ENCODE data around the gene OR10G3. TPM values are rescaled to one million over a fixed set of nuclear protein-coding genes. Genes with fewer than 3 reads are reported as not detected.

OR10G3 gene
- total RNA-seq, 2 experiments from 2014 or later: not detected

DNA sequence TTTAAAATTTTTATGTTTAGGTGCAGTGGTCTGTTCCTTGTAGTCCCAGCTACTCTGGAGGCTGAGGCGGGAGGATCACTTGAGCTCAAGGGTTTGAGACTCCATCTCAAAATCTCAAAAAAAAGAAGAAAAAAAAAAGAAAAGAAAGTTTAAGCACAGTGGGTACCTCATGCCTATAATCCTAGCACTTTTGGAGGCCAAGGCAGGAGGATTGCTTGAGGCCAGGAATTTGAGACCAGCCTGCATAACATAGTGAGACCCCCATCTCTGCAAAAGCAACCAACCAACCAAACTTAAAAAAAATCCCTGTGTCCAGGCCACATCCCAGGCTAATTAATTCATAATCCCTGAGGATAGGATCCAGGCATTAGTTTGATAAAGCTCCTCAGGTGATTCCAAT lies 50.4 kb downstream of the OR10G3 start:
- H2AFZ ChIP-seq (ENCODE audit: low read length): peak overlapping the region; percentile 74; the same call in 1 of the 2 replicates
- H4K20me1 ChIP-seq (ENCODE audit: insufficient read depth, low read length): no peaks in the 10 kb centered on the region
- no peak for DNase-seq (ENCODE audit: low spot score)
- H3K9me3 ChIP-seq (ENCODE audit: low read length): no peaks in the 10 kb centered on the region
- no peaks in the 10 kb centered on the region for H3K9me2 ChIP-seq (ENCODE audit: insufficient read depth, low read length)
- no peaks in the 10 kb centered on the region for H3K36me3 ChIP-seq (ENCODE audit: insufficient read depth, low read length)
- intact Hi-C loops (cut with micrococcal nuclease; ENCODE audit: unreplicated experiment): no loop called here
- POLR2A ChIA-PET: interaction anchor here (0.6 to 3.2 kb wide), 9 partner anchors 8 to 93 kb away, joined by 3 to 24 read pairs (median 5); partner anchors contain the start of gene METTL3
- H3K79me2 ChIP-seq (ENCODE audit: insufficient read depth, low read depth, low read length): no peaks in the 10 kb centered on the region
- peaks cover 56% of the 10 kb centered on the region for H3K4me1 ChIP-seq (ENCODE audit: insufficient read depth, low read length, poor library complexity, severe bottlenecking)
- peak overlapping the region; percentile 61 for H3K27ac ChIP-seq (ENCODE audit: low read depth, low read length, poor library complexity, severe bottlenecking)
- BruUV-seq (replicated peaks): no TSS peak
- H3K4me3 ChIP-seq (ENCODE audit: low read depth, low read length, poor library complexity, severe bottlenecking): peak overlapping the region; percentile 19
- peak overlapping the region; percentile 65 for H3K4me2 ChIP-seq (ENCODE audit: low read length)
- CTCF ChIA-PET (ENCODE audit: unreplicated experiment): no interaction called here
- no peak for TF ChIP-seq EZH2phosphoT487 (IDR thresholded peaks at IDR 0.05; ENCODE audit: borderline replicate concordance, low read depth, low read length)
- TF ChIP-seq, protein P1, sequence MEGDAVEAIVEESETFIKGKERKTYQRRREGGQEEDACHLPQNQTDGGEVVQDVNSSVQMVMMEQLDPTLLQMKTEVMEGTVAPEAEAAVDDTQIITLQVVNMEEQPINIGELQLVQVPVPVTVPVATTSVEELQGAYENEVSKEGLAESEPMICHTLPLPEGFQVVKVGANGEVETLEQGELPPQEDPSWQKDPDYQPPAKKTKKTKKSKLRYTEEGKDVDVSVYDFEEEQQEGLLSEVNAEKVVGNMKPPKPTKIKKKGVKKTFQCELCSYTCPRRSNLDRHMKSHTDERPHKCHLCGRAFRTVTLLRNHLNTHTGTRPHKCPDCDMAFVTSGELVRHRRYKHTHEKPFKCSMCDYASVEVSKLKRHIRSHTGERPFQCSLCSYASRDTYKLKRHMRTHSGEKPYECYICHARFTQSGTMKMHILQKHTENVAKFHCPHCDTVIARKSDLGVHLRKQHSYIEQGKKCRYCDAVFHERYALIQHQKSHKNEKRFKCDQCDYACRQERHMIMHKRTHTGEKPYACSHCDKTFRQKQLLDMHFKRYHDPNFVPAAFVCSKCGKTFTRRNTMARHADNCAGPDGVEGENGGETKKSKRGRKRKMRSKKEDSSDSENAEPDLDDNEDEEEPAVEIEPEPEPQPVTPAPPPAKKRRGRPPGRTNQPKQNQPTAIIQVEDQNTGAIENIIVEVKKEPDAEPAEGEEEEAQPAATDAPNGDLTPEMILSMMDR (conservative IDR thresholded peaks at IDR 0.05; ENCODE audit: low read length): no peak

DNA sequence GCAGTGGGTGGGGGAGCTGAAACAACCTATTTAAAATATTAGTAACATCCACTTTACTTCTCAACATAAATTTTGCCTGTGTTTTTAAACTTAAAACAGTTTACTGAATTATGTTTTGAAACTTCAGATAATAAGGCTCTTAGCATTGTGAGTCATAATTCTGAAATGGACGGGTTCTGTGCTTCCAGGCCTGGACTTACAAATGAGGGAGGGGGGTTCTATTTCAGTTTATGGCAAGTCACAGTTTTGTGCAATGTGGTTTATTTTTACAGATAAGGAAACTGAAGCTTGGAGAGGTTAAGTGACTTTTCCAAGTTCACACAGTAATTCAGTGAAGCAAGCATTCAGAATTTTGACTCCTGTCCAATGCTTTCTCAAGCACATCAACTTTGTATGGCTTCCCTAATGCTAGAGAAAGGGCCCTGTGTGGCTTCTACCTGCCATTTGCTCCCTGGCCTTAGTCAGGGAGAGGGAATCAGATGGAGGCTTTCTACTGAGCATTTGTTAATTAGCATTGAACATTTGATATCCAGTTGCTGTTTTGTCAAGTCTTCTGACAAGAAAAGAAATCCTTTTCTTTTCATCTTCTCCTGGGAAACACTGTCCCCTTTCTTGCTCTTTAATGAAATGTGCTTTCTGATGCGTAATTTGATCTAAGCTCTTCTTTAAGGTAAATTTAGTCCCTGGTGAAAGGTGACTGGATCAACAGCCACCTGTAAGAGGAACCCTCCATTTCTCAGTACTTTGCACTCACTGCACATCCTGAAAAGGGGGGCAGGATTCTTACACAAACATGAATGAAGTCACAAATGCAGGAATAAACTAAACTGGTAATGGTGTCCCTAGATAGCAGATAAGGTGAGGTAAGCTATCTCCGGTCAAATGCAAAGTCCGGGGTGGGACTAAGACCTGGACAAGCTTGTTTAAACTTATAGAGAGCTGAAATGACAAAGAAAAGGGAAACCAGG lies 51.2 kb downstream of the OR10G3 start:
- ChIA-PET CTCF (ENCODE audit: unreplicated experiment) (no interaction called here), POLR2A (interaction anchor here (0.6 to 3.2 kb wide), 12 partner anchors 8 to 392 kb away, joined by 3 to 24 read pairs (median 4); partner anchors contain the start of gene METTL3)
- peak overlapping the region; percentile 65 for H3K4me2 ChIP-seq (ENCODE audit: low read length)
- TF ChIP-seq, protein P1 (conservative IDR thresholded peaks at IDR 0.05; ENCODE audit: low read length): no peak
- no peak for TF ChIP-seq EZH2phosphoT487 (IDR thresholded peaks at IDR 0.05; ENCODE audit: borderline replicate concordance, low read depth, low read length)
- peak overlapping the region; percentile 74 for H2AFZ ChIP-seq (ENCODE audit: low read length)
- no TSS peak for BruUV-seq (replicated peaks)
- DNase-seq (ENCODE audit: low spot score): peak; percentile 63
- peak overlapping the region; percentile 61 for H3K27ac ChIP-seq (ENCODE audit: low read depth, low read length, poor library complexity, severe bottlenecking)
- no peaks in the 10 kb centered on the region for H3K9me2 ChIP-seq (ENCODE audit: insufficient read depth, low read length)
- H3K36me3 ChIP-seq (ENCODE audit: insufficient read depth, low read length): no peaks in the 10 kb centered on the region
- intact Hi-C loops (cut with micrococcal nuclease; ENCODE audit: unreplicated experiment): no loop called here
- no peaks in the 10 kb centered on the region for H4K20me1 ChIP-seq (ENCODE audit: insufficient read depth, low read length)
- no peaks in the 10 kb centered on the region for H3K79me2 ChIP-seq (ENCODE audit: insufficient read depth, low read depth, low read length)
- H3K4me3 ChIP-seq (ENCODE audit: low read depth, low read length, poor library complexity, severe bottlenecking): peak overlapping the region; percentile 19
- H3K4me1 ChIP-seq (ENCODE audit: insufficient read depth, low read length, poor library complexity, severe bottlenecking): peaks cover 50% of the 10 kb centered on the region
- no peaks in the 10 kb centered on the region for H3K9me3 ChIP-seq (ENCODE audit: low read length)
